HepG2 (cell line): Measurements from ENCODE around the gene GRHL1. TPM values are rescaled to one million over a fixed set of nuclear protein-coding genes. Genes with fewer than 3 reads are reported as not detected.
A peak's percentile ranks its signal among the peaks of the same experiment; 100 is the strongest.

Experiments used
- ATAC-seq: fragments of 200-7000 bp; cut with Tn5 transposase; 3 replicates; pipeline ENCODE4 v1.9.1; 2020; ENCODE audit warnings: mild to moderate bottlenecking, moderate library complexity
- BruUV-seq: library from RNA; stranded (reverse); fragments of 400-500 nt; replicated peaks from 2 replicates; lab custom pipeline; 2021; lab: Mats Ljungman, UMichigan
- CTCF ChIA-PET: fragments of 300-600 bp; formaldehyde crosslinking; extraction: SDS; loops from one replicate; lab custom pipeline; 2021; ENCODE audit warnings: low total read pairs, inconsistent platforms, low intra/inter-chr PET ratio; lab: Yijun Ruan, JAX
- POLR2A ChIA-PET: fragments of 350-600 bp; sonication (Branson Sonifier 250); formaldehyde crosslinking; loops from one replicate; lab custom pipeline; 2020; ENCODE audit warnings: antibody characterized with exemption, inconsistent platforms; lab: Yijun Ruan, JAX
- DNase-seq: peaks from one replicate; pipeline ENCODE4 v3.0.0-alpha.2; 2015; ENCODE audit warnings: low spot score
- FAIRE-seq: peaks from 3 replicates; lab custom pipeline; 2011; peaks lifted over from hg19 to GRCh38; lab: Jason Lieb, UNC
- H2AFZ ChIP-seq: one replicate; pipeline ENCODE4 v1.6.1; 2011; ENCODE audit warnings: low read length, inconsistent platforms
- H3K27ac ChIP-seq: fragments of 300-600 bp; 3 replicates; pipeline ENCODE4 v1.8.0; 2011; ENCODE audit warnings: mixed run types, mild to moderate bottlenecking, mixed read lengths, low read length, inconsistent platforms; ENCODE audit not compliant: insufficient read depth; ENCODE audit errors: extremely low read length
- H3K27me3 ChIP-seq, 2 experiments: fragments of 200-600 bp in 1 of 2; 2 replicates in 1 of 2; 3 replicates in 1 of 2; pipeline versions ENCODE4 v1.6.0 to v1.8.0; 2011; ENCODE audit warnings: low read length in 2 of 2, mild to moderate bottlenecking in 2 of 2, moderate library complexity in 2 of 2, inconsistent platforms in 1 of 2; ENCODE audit not compliant: insufficient read depth in 2 of 2, control insufficient read depth in 1 of 2
- H3K36me3 ChIP-seq, 2 experiments: fragments of 200-600 bp in 1 of 2; replicated peaks in 1 of 2; 2 replicates in 1 of 2; 3 replicates in 1 of 2; pipeline versions ENCODE4 v1.5.1 to v1.8.0; 2011; ENCODE audit warnings: low read length in 2 of 2, inconsistent platforms in 1 of 2; ENCODE audit not compliant: insufficient read depth in 2 of 2, control insufficient read depth in 1 of 2
- H3K4me1 ChIP-seq: 2 replicates; pipeline ENCODE4 v1.5.1; 2012; ENCODE audit warnings: low read length, inconsistent platforms; ENCODE audit not compliant: insufficient read depth
- H3K4me2 ChIP-seq: 2 replicates; pipeline ENCODE4 v1.6.0; 2011; ENCODE audit warnings: low read depth, low read length, inconsistent platforms
- H3K4me3 ChIP-seq, 3 experiments: fragments of 200-600 bp in 1 of 3; sonication (generic), shearing (Covaris generic) in 1 of 3; replicated peaks in 1 of 3; 2 replicates each; pipeline ENCODE4 v1.5.1; 2011 to 2016; ENCODE audit warnings: low read length in 3 of 3, inconsistent platforms in 2 of 3, low read depth in 2 of 3, mild to moderate bottlenecking in 2 of 3, control low read depth in 1 of 3, mixed read lengths in 1 of 3; ENCODE audit not compliant: insufficient read depth in 1 of 3
- H3K79me2 ChIP-seq: one replicate; pipeline ENCODE4 v1.6.1; 2011; ENCODE audit warnings: low read length, inconsistent platforms; ENCODE audit not compliant: insufficient read depth
- H3K9ac ChIP-seq: 2 replicates; pipeline ENCODE4 v1.6.0; 2011; ENCODE audit warnings: mild to moderate bottlenecking, low read depth, low read length, inconsistent platforms; ENCODE audit not compliant: insufficient read depth
- H3K9me3 ChIP-seq: 2 replicates; pipeline ENCODE4 v1.5.1; 2012; ENCODE audit warnings: mild to moderate bottlenecking, low read length
- H4K20me1 ChIP-seq: 2 replicates; pipeline ENCODE4 v1.6.0; 2011; ENCODE audit warnings: inconsistent platforms, mild to moderate bottlenecking, low read length, moderate library complexity; ENCODE audit not compliant: insufficient read depth
- DNMT1 ChIP-seq: sonication (generic); formaldehyde crosslinking; IDR thresholded peaks from 2 replicates; pipeline ENCODE4 v1.5.1; 2020; ENCODE audit warnings: mild to moderate bottlenecking, missing genetic modification reagents
- KDM6A ChIP-seq: IDR thresholded peaks from 2 replicates; pipeline ENCODE4 v1.6.1; 2016; ENCODE audit warnings: low read depth
- RBFOX2 ChIP-seq: fragments of 200-400 bp; formaldehyde crosslinking; IDR thresholded peaks from 2 replicates; pipeline ENCODE4 v1.6.1; 2017; ENCODE audit warnings: low read depth, mild to moderate bottlenecking, low read length
- ZBTB33 ChIP-seq: sonication (generic); formaldehyde crosslinking; IDR thresholded peaks from 2 replicates; pipeline ENCODE4 v1.4.0; 2020; ENCODE audit warnings: missing genetic modification reagents
- ZBTB38 ChIP-seq: sonication (generic); formaldehyde crosslinking; IDR thresholded peaks from 2 replicates; pipeline ENCODE4 v1.5.1; 2020; ENCODE audit warnings: mild to moderate bottlenecking, missing genetic modification reagents
- WGBS: methylation state at CpG from one replicate; pipeline ENCODE4 v1.1.6; 2017; ENCODE audit warnings: low lambda C conversion rate; 5-methylcytosine and 5-hydroxymethylcytosine counted together
- in situ Hi-C: cut with HindIII; loops from 2 replicates; pipeline ENCODE4 v1.10.0; 2017; ENCODE audit warnings: low pct_unique_long_range_greater_than_20kb; ENCODE audit not compliant: extremely low pct_ligation_motif_present
- intact Hi-C: fragments of 100-400 bp; cut with micrococcal nuclease; formaldehyde crosslinking; loops from one replicate; pipeline ENCODE4 v1.10.0; 2022; ENCODE audit not compliant: unreplicated experiment
- polyA plus RNA-seq, 8 experiments: library from polyadenylated mRNA; depleted of rRNA in 3 of 8; stranded (reverse) in 7 of 8; unstranded in 1 of 8; fragments of >200 nt; fragmentation: Illumina TruSeq in 4 of 8; extraction: Trizol in 4 of 8; gene quantifications; 2 replicates each; pipeline versions ENCODE4 v1.2.1 to v1.2.3, GENCODE V29; 2011 to 2016; ENCODE audit warnings: low read depth in 4 of 8, missing spikeins in 1 of 8, mixed read lengths in 1 of 8; ENCODE audit not compliant: insufficient read depth in 1 of 8
- total RNA-seq, 5 experiments: library from RNA; depleted of rRNA; stranded (reverse); fragments of >200 nt; fragmentation: Illumina TruSeq; extraction: Trizol; gene quantifications; 2 replicates each; pipeline ENCODE4 v1.2.3, GENCODE V29; 2016; ENCODE audit warnings: low read depth in 1 of 5

The GRHL1 gene
- total and polyA plus RNA-seq, 2 of the 13 experiments (the other 11 are each of a cell fraction or from before 2014, with no cell fraction given), result 9.3 to 12.0 TPM

GRCh38 chr2:10009271-10009810 is 57.8 kb downstream of the GRHL1 start:
- Histone ChIP-seq H4K20me1 (no peaks in the 10 kb centered on the region; the same call in 1 of the 2 replicates), H2AFZ (no peak overlapping the region), H3K4me3 (no peak overlapping the region), H3K4me2 (peak overlapping the region; percentile 37; the same call in 1 of the 2 replicates), H3K9me3 (no peaks in the 10 kb centered on the region), H3K4me1 (peaks cover 27% of the 10 kb centered on the region), H3K9ac (no peak overlapping the region), H3K36me3 (no peaks in the 10 kb centered on the region), H3K27ac (no peak overlapping the region), H3K27me3 (peaks cover 0 to 9% of the 10 kb centered on the region in 2 experiments; a peak in 1 of 5 replicates), H3K79me2 (no peaks in the 10 kb centered on the region)
- ChIA-PET CTCF (no interaction called here), POLR2A (no interaction called here)
- intact Hi-C loops (no loop called here), in situ Hi-C loops (no loop called here)
- TF ChIP-seq KDM6A (CRISPR knock-in tag), result no peak
- peak; percentile 32; the same call in 1 of the 2 replicates for TF ChIP-seq ZBTB38
- TF ChIP-seq DNMT1, result 0 out of 2 replicates have a peak, but pooled peaks have one; percentile 32
- TF ChIP-seq RBFOX2, result no peak
- peak; percentile 48; the same call in 1 of the 2 replicates for TF ChIP-seq ZBTB33 (CRISPR knock-in tag)
- BruUV-seq, result no TSS peak
- 68% methylated on average over 10 of the region's 19 CpGs for WGBS
- no peak for FAIRE-seq
- no peak for DNase-seq
- ATAC-seq, result peak; percentile 10
